HEK293T (cell line): ENCODE results near the gene GAL3ST2.

ENCODE experiments used
- CTCF ChIA-PET: fragments of 350-600 bp; formaldehyde crosslinking; extraction: SDS; loops from one replicate; lab custom pipeline; 2021; ENCODE audit warnings: antibody characterized with exemption, inconsistent platforms; lab: Yijun Ruan, JAX
- POLR2A ChIA-PET: fragments of 350-600 bp; formaldehyde crosslinking; extraction: SDS; loops from one replicate; lab custom pipeline; 2020; ENCODE audit warnings: antibody characterized with exemption, inconsistent platforms; lab: Yijun Ruan, JAX
- DNase-seq: peaks from one replicate; pipeline ENCODE4 v3.0.0; 2012; ENCODE audit warnings: mixed read lengths; ENCODE audit errors: extremely low spot score
- ARNT ChIP-seq: fragments of 450-650 bp; IDR thresholded peaks from 2 replicates; pipeline ENCODE4 v1.6.1; 2017; ENCODE audit warnings: mild to moderate bottlenecking
- BHLHE40 ChIP-seq: fragments of 450-650 bp; IDR thresholded peaks from 2 replicates; pipeline ENCODE4 v1.6.1; 2016; ENCODE audit warnings: mild to moderate bottlenecking, moderate library complexity, borderline replicate concordance
- CTBP1 ChIP-seq: fragments of 450-650 bp; IDR thresholded peaks from 2 replicates; pipeline ENCODE4 v1.6.1; 2016; ENCODE audit warnings: borderline replicate concordance
- ELF4 ChIP-seq: fragments of 450-650 bp; IDR thresholded peaks from 2 replicates; pipeline ENCODE4 v1.6.1; 2017; ENCODE audit warnings: antibody characterized with exemption
- FOXA1 ChIP-seq: fragments of 450-650 bp; IDR thresholded peaks from 2 replicates; pipeline ENCODE4 v1.6.1; 2016; ENCODE audit warnings: mild to moderate bottlenecking
- FOXK2 ChIP-seq: fragments of 450-650 bp; IDR thresholded peaks from 2 replicates; pipeline ENCODE4 v1.6.1; 2016; ENCODE audit warnings: mild to moderate bottlenecking
- FOXM1 ChIP-seq: fragments of 450-650 bp; IDR thresholded peaks from 2 replicates; pipeline ENCODE4 v1.6.1; 2017; ENCODE audit warnings: mild to moderate bottlenecking, borderline replicate concordance
- HDGF ChIP-seq: fragments of 450-650 bp; IDR thresholded peaks from 2 replicates; pipeline ENCODE4 v1.6.1; 2017; ENCODE audit warnings: antibody characterized with exemption, borderline replicate concordance
- L3MBTL2 ChIP-seq: fragments of 450-650 bp; conservative IDR thresholded peaks from 2 replicates; pipeline ENCODE4 v1.6.1; 2016; ENCODE audit warnings: mild to moderate bottlenecking
- LEF1 ChIP-seq: fragments of 450-650 bp; IDR thresholded peaks from 2 replicates; pipeline ENCODE4 v1.6.1; 2017; ENCODE audit warnings: mild to moderate bottlenecking, borderline replicate concordance
- NFRKB ChIP-seq: fragments of 450-650 bp; IDR thresholded peaks from 2 replicates; pipeline ENCODE4 v1.6.1; 2016; ENCODE audit warnings: mild to moderate bottlenecking, moderate library complexity
- PKNOX1 ChIP-seq: fragments of 450-650 bp; IDR thresholded peaks from 2 replicates; pipeline ENCODE4 v1.6.1; 2016
- SP1 ChIP-seq: fragments of 450-650 bp; IDR thresholded peaks from 2 replicates; pipeline ENCODE4 v1.6.1; 2017
- SUZ12 ChIP-seq: fragments of 450-650 bp; IDR thresholded peaks from 2 replicates; pipeline ENCODE4 v1.6.1; 2016; ENCODE audit warnings: mild to moderate bottlenecking
- TARDBP ChIP-seq: fragments of 450-650 bp; IDR thresholded peaks from 2 replicates; pipeline ENCODE4 v1.6.1; 2016
- ZNF384 ChIP-seq: fragments of 450-650 bp; IDR thresholded peaks from 2 replicates; pipeline ENCODE4 v1.6.1; 2016

The GAL3ST2 gene

GRCh38 chr2:241795021-241795999, 18.7 kb downstream of the GAL3ST2 start:
- POLR2A ChIA-PET, result no interaction called here
- CTCF ChIA-PET, result no interaction called here
- DNase-seq, result no peak
- no peak for TF ChIP-seq FOXA1
- no peak for TF ChIP-seq ELF4
- TF ChIP-seq TARDBP, result no peak
- TF ChIP-seq BHLHE40, result no peak
- no peak for TF ChIP-seq FOXK2
- TF ChIP-seq LEF1, result no peak
- no peak for TF ChIP-seq PKNOX1
- TF ChIP-seq CTBP1, result no peak

GRCh38 chr2:241796209-241796608, 19.6 kb downstream of the GAL3ST2 start:
- no peak for DNase-seq
- POLR2A ChIA-PET, result no interaction called here
- CTCF ChIA-PET, result no interaction called here
- TF ChIP-seq NFRKB (no peak), CTBP1 (no peak), SUZ12 (no peak), L3MBTL2 (no peak), FOXM1 (no peak), FOXK2 (no peak), TARDBP (no peak), SP1 (no peak), ARNT (no peak), ZNF384 (no peak), FOXA1 (no peak), BHLHE40 (no peak), ELF4 (no peak), HDGF (no peak), LEF1 (no peak), PKNOX1 (no peak)

DNA sequence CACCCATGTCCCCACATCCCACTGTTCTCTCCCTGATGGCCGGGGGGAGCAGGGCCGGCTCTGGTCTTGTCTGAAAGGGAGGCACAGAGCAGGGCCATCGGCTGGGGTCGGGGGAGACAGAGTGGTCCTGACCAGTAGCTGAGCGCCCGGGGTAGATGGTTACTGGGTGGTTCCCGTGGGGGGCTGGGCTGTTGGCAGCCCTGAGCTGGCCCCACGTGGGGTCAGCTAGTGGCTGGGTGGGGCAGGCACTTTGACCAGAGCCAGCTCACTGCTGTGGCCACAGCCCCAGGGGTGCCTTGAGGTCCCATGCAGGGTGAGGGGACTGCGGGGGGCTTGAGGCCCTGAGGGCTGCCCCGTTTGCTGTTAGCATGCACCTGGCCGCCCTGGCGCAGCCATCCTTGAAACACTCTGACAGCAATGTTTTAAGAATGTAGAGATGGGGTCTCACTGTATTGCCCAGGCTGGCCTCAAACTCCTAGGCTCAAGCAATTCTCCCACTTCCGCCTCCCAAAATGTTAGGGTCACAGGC, 20.1 kb downstream of the GAL3ST2 start:
- no peak for TF ChIP-seq FOXK2
- TF ChIP-seq LEF1, result no peak
- TF ChIP-seq L3MBTL2, result no peak
- TF ChIP-seq SUZ12, result no peak
- TF ChIP-seq ELF4, result no peak
- no peak for TF ChIP-seq TARDBP
- TF ChIP-seq NFRKB, result no peak
- TF ChIP-seq FOXM1, result no peak
- TF ChIP-seq CTBP1, result no peak
- TF ChIP-seq FOXA1, result no peak
- no peak for TF ChIP-seq BHLHE40
- TF ChIP-seq HDGF, result no peak
- TF ChIP-seq ZNF384, result no peak
- TF ChIP-seq PKNOX1, result no peak
- TF ChIP-seq ARNT, result no peak
- TF ChIP-seq SP1, result no peak
- POLR2A ChIA-PET, result no interaction called here
- no peak for DNase-seq
- CTCF ChIA-PET, result no interaction called here

DNA sequence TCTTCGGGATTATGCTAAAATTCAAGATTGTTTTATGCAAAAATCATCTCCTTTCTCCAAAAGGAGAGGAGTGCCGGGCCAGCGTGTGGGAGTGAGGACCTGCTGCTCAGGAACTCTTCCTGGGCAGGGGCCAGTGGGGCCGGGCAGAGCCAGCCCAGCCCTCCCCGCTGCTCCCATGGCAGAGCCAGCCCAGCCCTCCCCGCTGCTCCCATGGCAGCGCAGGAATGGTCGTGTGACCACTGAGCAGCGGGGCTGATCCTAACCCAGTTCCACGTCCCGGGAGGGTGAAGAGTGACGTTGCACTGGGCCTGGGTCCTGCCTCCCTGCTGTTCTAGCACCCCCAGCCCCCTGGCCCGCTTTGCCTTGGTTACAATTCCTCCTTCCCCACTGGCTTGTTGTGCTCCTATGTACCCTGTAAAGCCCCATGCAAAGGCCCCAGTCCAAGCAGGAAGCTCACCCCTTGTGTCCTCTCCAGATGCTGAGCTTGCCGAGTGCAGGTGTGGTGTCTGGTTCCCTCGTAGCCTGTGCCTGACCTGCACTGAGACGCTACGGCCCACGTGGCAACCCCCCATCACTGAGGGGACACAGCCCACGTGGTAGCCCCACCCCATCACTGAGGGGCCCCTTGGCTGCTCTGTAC, 20.9 kb downstream of the GAL3ST2 start:
- TF ChIP-seq NFRKB, result no peak
- no peak for TF ChIP-seq FOXA1
- no peak for TF ChIP-seq FOXK2
- no peak for TF ChIP-seq SUZ12
- TF ChIP-seq SP1, result no peak
- no peak for TF ChIP-seq ZNF384
- no peak for TF ChIP-seq LEF1
- no peak for TF ChIP-seq BHLHE40
- no peak for TF ChIP-seq TARDBP
- no peak for TF ChIP-seq L3MBTL2
- TF ChIP-seq FOXM1, result no peak
- no peak for TF ChIP-seq CTBP1
- no peak for TF ChIP-seq ARNT
- ChIA-PET POLR2A (no interaction called here), CTCF (no interaction called here)
- no peak for DNase-seq

DNA sequence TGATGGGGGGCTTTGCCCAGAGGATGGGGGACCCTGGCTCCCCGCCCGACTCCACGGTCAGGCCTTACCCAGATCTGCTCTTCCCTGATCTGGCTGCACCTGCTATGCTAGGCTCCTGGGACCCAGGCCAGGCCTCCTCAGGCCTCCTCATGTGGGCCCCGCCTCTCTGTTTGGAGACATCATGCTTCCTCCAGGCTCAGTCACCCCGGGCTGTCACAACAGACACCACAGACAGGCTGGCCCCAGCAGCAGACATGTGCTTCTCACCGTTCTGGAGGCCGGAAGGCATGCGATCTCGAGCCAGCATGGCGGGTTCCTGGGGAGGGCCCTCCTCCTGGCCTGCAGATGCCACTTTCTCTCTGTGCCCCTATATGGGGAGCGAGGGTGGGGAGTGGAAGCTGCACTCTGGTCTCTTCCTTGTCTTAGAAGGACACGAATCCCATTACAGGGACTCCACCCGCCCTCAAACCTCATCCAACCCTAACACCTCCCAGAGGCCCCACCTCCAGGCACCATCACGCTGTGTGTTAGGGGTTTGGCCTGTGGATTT, 21.5 kb downstream of the GAL3ST2 start:
- CTCF ChIA-PET, result no interaction called here
- POLR2A ChIA-PET, result no interaction called here
- no peak for DNase-seq
- no peak for TF ChIP-seq SP1
- no peak for TF ChIP-seq HDGF
- no peak for TF ChIP-seq PKNOX1
- TF ChIP-seq SUZ12, result no peak
- no peak for TF ChIP-seq LEF1
- TF ChIP-seq CTBP1, result no peak
- TF ChIP-seq BHLHE40, result no peak
- no peak for TF ChIP-seq NFRKB
- TF ChIP-seq ARNT, result no peak
- no peak for TF ChIP-seq L3MBTL2
- TF ChIP-seq ZNF384, result no peak
- no peak for TF ChIP-seq ELF4
- no peak for TF ChIP-seq FOXM1
- TF ChIP-seq FOXK2, result no peak
- TF ChIP-seq TARDBP, result no peak
- no peak for TF ChIP-seq FOXA1
